ENCODE results near the gene MERTK. TPM values are rescaled to one million over a fixed set of nuclear protein-coding genes. Genes with fewer than 3 reads are reported as not detected.

MERTK gene
- total and polyA plus RNA-seq, 2 of the 8 experiments (the other 6 are each of a cell fraction or from before 2014, with no cell fraction given) = 6.5 to 7.0 TPM

GRCh38 chr2:112077814-112078213, 179.4 kb downstream of the MERTK start:
- Histone ChIP-seq H3K79me2 (ENCODE audit: control insufficient read depth in 1 of 2, insufficient read depth in 2 of 2, low read length in 2 of 2) (no peaks in the 10 kb centered on the region), H3K36me3 (ENCODE audit: control insufficient read depth in 2 of 4, insufficient read depth in 4 of 4, low read length in 3 of 4) (no peaks in the 10 kb centered on the region; a peak in 3 of 8 replicates), H3K23ac (ENCODE audit: insufficient read length) (no peak overlapping the region), H3K4me1 (replicated peaks in 1 of 4; ENCODE audit: control insufficient read depth in 3 of 4, insufficient read depth in 4 of 4, low read length in 3 of 4) (no peaks in the 10 kb centered on the region; a peak in 1 of 7 replicates), H4K20me1 (replicated peaks in 1 of 2; ENCODE audit: control insufficient read depth in 1 of 2, insufficient read depth in 2 of 2, low read length in 2 of 2) (no peaks in the 10 kb centered on the region), H3K9me3 (ENCODE audit: insufficient read depth in 2 of 2, low read depth in 1 of 2, low read length in 1 of 2) (no peaks in the 10 kb centered on the region), H4K5ac (ENCODE audit: insufficient read length, low read depth, low read length) (no peak overlapping the region), H3K4ac (replicated peaks; ENCODE audit: insufficient read length, low read depth, low read length) (peak overlapping the region; percentile 78), H3K23me2 (ENCODE audit: low read depth, low read length) (no peaks in the 10 kb centered on the region), H2BK5ac (ENCODE audit: low read depth, low read length) (no peak overlapping the region), H3K27ac (ENCODE audit: low read depth, low read length) (no peak overlapping the region), H3K4me3 (ENCODE audit: extremely low read depth in 1 of 4, insufficient read depth in 2 of 4, low read depth in 3 of 4, low read length in 4 of 4) (no peak overlapping the region), H3K18ac (ENCODE audit: extremely low read depth, low read length) (no peak overlapping the region), H2BK15ac (ENCODE audit: low read length) (no peak overlapping the region), H2BK20ac (ENCODE audit: low read length) (no peak overlapping the region), H3K27me3 (replicated peaks in 1 of 4; ENCODE audit: control insufficient read depth in 3 of 4, extremely low read depth in 1 of 4, insufficient read depth in 3 of 4, low read length in 3 of 4) (no peaks in the 10 kb centered on the region), H2BK12ac (ENCODE audit: low read depth, low read length) (no peak overlapping the region), H3K79me1 (ENCODE audit: low read depth, low read length) (no peaks in the 10 kb centered on the region), H4K8ac (ENCODE audit: extremely low read depth, insufficient read depth, low read length) (no peak overlapping the region), H4K91ac (replicated peaks; ENCODE audit: insufficient read length, low read length) (no peak overlapping the region), H2BK120ac (replicated peaks; ENCODE audit: low read depth, low read length) (peak overlapping the region; percentile 78), H3K56ac (replicated peaks; ENCODE audit: insufficient read length, low read depth, low read length) (no peak overlapping the region), H2AK5ac (ENCODE audit: low read depth, low read length) (no peak overlapping the region), H3K14ac (ENCODE audit: insufficient read length) (no peak overlapping the region), H3K9ac (replicated peaks in 1 of 4; ENCODE audit: extremely low read depth in 1 of 4, low read depth in 3 of 4, low read length in 3 of 4) (no peak overlapping the region), H2AFZ (ENCODE audit: low read length) (no peak overlapping the region), H3K4me2 (ENCODE audit: insufficient read depth in 1 of 2, low read depth in 2 of 2, low read length in 2 of 2) (no peak overlapping the region; a peak in 2 of 4 replicates)
- FAIRE-seq = no peak
- ChIA-PET POLR2A (ENCODE audit: partially characterized antibody) (no interaction called here), CTCF (ENCODE audit: partially characterized antibody) (no interaction called here)
- TF ChIP-seq, protein P1, sequence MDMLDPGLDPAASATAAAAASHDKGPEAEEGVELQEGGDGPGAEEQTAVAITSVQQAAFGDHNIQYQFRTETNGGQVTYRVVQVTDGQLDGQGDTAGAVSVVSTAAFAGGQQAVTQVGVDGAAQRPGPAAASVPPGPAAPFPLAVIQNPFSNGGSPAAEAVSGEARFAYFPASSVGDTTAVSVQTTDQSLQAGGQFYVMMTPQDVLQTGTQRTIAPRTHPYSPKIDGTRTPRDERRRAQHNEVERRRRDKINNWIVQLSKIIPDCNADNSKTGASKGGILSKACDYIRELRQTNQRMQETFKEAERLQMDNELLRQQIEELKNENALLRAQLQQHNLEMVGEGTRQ (IDR thresholded peaks at IDR 0.05; ENCODE audit: low read length) = no peak
- TF ChIP-seq, protein P2, sequence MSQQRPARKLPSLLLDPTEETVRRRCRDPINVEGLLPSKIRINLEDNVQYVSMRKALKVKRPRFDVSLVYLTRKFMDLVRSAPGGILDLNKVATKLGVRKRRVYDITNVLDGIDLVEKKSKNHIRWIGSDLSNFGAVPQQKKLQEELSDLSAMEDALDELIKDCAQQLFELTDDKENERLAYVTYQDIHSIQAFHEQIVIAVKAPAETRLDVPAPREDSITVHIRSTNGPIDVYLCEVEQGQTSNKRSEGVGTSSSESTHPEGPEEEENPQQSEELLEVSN (IDR thresholded peaks at IDR 0.05) = peak; percentile 79
- DNase-seq (ENCODE audit: low read depth in 1 of 2, low spot score in 2 of 2) = no peak
- 78% methylated on average over 1 of the region's 1 CpG; no CpG with 5 or more reads in 1 of the 2 experiments for WGBS, 2 experiments (ENCODE audit: extremely low coverage in 1 of 2, insufficient coverage in 1 of 2, insufficient read length in 1 of 2, insufficient replicate concordance in 2 of 2, low coverage in 1 of 2, low lambda C conversion rate in 2 of 2, missing lambda C conversion rate in 1 of 2)

Measured in H1 (cell line).